OCI-LY7 (cell line): Measurements from ENCODE around the gene ORC2. TPM values are rescaled to one million over a fixed set of nuclear protein-coding genes. Genes with fewer than 3 reads are reported as not detected.

Experiments used
- BruUV-seq: library from RNA; stranded (reverse); fragments of 400-500 nt; replicated peaks from 2 replicates; lab custom pipeline; 2021; lab: Mats Ljungman, UMichigan
- CTCF ChIA-PET: fragments of 300-600 bp; sonication (Branson Sonifier 250); formaldehyde crosslinking; loops from one replicate; lab custom pipeline; 2022; ENCODE audit warnings: antibody characterized with exemption; ENCODE audit not compliant: unreplicated experiment; lab: Charles Lee
- POLR2A ChIA-PET: fragments of 300-600 bp; sonication (Branson Sonifier 250); formaldehyde crosslinking; loops from one replicate; lab custom pipeline; 2022; ENCODE audit warnings: antibody characterized with exemption; lab: Charles Lee
- DNase-seq: peaks from one replicate; pipeline ENCODE4 v3.0.0-alpha.2; 2015; ENCODE audit warnings: low spot score
- H2AFZ ChIP-seq: fragments of 200-600 bp; sonication (generic), shearing (Covaris generic); 2 replicates; pipeline ENCODE4 v1.6.1; 2014; ENCODE audit warnings: mild to moderate bottlenecking, antibody characterized with exemption, low read length, moderate library complexity
- H3K27ac ChIP-seq: fragments of 200-600 bp; sonication (generic); 2 replicates; pipeline ENCODE4 v1.5.1; 2014; ENCODE audit warnings: mixed run types, low read depth, mild to moderate bottlenecking, moderate library complexity, low read length, inconsistent platforms; ENCODE audit not compliant: poor library complexity, severe bottlenecking
- H3K36me3 ChIP-seq: fragments of 200-600 bp; sonication (generic); 2 replicates; pipeline ENCODE4 v1.6.1; 2014; ENCODE audit warnings: mild to moderate bottlenecking, antibody characterized with exemption, low read length, moderate library complexity, mixed read lengths; ENCODE audit not compliant: insufficient read depth
- H3K4me1 ChIP-seq: fragments of 200-600 bp; sonication (generic); 2 replicates; pipeline ENCODE4 v1.5.1; 2014; ENCODE audit warnings: mild to moderate bottlenecking, low read length; ENCODE audit not compliant: insufficient read depth, poor library complexity, severe bottlenecking
- H3K4me2 ChIP-seq: fragments of 200-600 bp; sonication (generic); 2 replicates; pipeline ENCODE4 v1.6.1; 2014; ENCODE audit warnings: mild to moderate bottlenecking, low read length
- H3K4me3 ChIP-seq: fragments of 200-600 bp; sonication (generic); 2 replicates; pipeline ENCODE4 v1.5.1; 2014; ENCODE audit warnings: mild to moderate bottlenecking, low read depth, low read length; ENCODE audit not compliant: poor library complexity, severe bottlenecking
- H3K79me2 ChIP-seq: fragments of 200-600 bp; sonication (generic); 2 replicates; pipeline ENCODE4 v1.6.1; 2016; ENCODE audit warnings: low read depth, mild to moderate bottlenecking, low read length, moderate library complexity, mixed read lengths; ENCODE audit not compliant: insufficient read depth
- H3K9me2 ChIP-seq: fragments of 200-600 bp; sonication (generic); 2 replicates; pipeline ENCODE4 v1.6.1; 2016; ENCODE audit warnings: mild to moderate bottlenecking, low read length, mixed read lengths; ENCODE audit not compliant: insufficient read depth
- H3K9me3 ChIP-seq: fragments of 200-600 bp; sonication (generic); 2 replicates; pipeline ENCODE4 v1.6.1; 2014; ENCODE audit warnings: mild to moderate bottlenecking, mixed run types, low read length, mixed read lengths
- H4K20me1 ChIP-seq: fragments of 200-600 bp; sonication (generic); 2 replicates; pipeline ENCODE4 v1.6.1; 2014; ENCODE audit warnings: mild to moderate bottlenecking, antibody characterized with exemption, low read length, moderate library complexity, mixed read lengths; ENCODE audit not compliant: insufficient read depth
- CTCF ChIP-seq: fragments of 200-600 bp; sonication (generic); conservative IDR thresholded peaks from 2 replicates; pipeline ENCODE4 v1.5.1; 2014; ENCODE audit warnings: mild to moderate bottlenecking, antibody characterized with exemption, low read length, moderate library complexity, mixed read lengths
- EZH2phosphoT487 ChIP-seq: fragments of 200-600 bp; sonication (generic); IDR thresholded peaks from 2 replicates; pipeline ENCODE4 v1.6.1; 2018; ENCODE audit warnings: low read depth, borderline replicate concordance, mild to moderate bottlenecking, mixed run types, antibody characterized with exemption, low read length, moderate library complexity, mixed read lengths
- intact Hi-C: fragments of 100-400 bp; cut with micrococcal nuclease; formaldehyde crosslinking; loops from one replicate; pipeline ENCODE4 v1.10.0; 2022; ENCODE audit not compliant: unreplicated experiment
- total RNA-seq, 2 experiments: library from RNA; depleted of rRNA in 1 of 2; stranded (reverse); fragments of >200 nt in 1 of 2; shearing (Covaris generic) in 1 of 2; gene quantifications; 2 replicates each; pipeline ENCODE4 v1.2.3, GENCODE V29; 2014 to 2022

Gene ORC2
- total RNA-seq, 2 experiments from 2014 or later = 14.9 to 46.1 TPM

GRCh38 chr2:200905618-200906296 is 57.7 kb downstream of the ORC2 start:
- intact Hi-C loops = loop anchor here (1.0 to 5.0 kb wide), 4 partner anchors 213 to 327 kb away; no protein-coding TSS in a partner anchor
- Histone ChIP-seq H3K9me3 (no peaks in the 10 kb centered on the region), H2AFZ (no peak overlapping the region), H3K27ac (no peak overlapping the region), H3K4me1 (peaks cover 5% of the 10 kb centered on the region), H3K4me3 (no peak overlapping the region), H4K20me1 (no peaks in the 10 kb centered on the region), H3K9me2 (no peaks in the 10 kb centered on the region), H3K4me2 (no peak overlapping the region), H3K79me2 (no peaks in the 10 kb centered on the region), H3K36me3 (peaks cover 91% of the 10 kb centered on the region)
- ChIA-PET CTCF (interaction anchor here (0.6 to 1.8 kb wide), 3 partner anchors 164 to 326 kb away, joined by 3 to 7 read pairs (median 6); no protein-coding TSS in a partner anchor), POLR2A (interaction anchor here (0.6 to 1.5 kb wide), 6 partner anchors 8 to 375 kb away, joined by 3 to 5 read pairs (median 3); no protein-coding TSS in a partner anchor)
- BruUV-seq = no TSS peak
- DNase-seq = peak; percentile 68
- no peak for TF ChIP-seq EZH2phosphoT487
- TF ChIP-seq CTCF = peak; percentile 87

- Histone ChIP-seq H3K27ac (no peak overlapping the region), H2AFZ (no peak overlapping the region), H3K36me3 (peaks cover 96% of the 10 kb centered on the region), H3K9me3 (no peaks in the 10 kb centered on the region), H3K4me2 (no peak overlapping the region), H3K79me2 (no peaks in the 10 kb centered on the region), H3K4me3 (no peak overlapping the region), H3K9me2 (no peaks in the 10 kb centered on the region), H4K20me1 (no peaks in the 10 kb centered on the region), H3K4me1 (peaks cover 5% of the 10 kb centered on the region)
- DNase-seq = peak; percentile 92
- TF ChIP-seq EZH2phosphoT487 (no peak), CTCF (peak; percentile 95)
- ChIA-PET POLR2A (interaction anchor here (0.9 to 1.4 kb wide), 2 partner anchors 12 to 331 kb away, joined by 3 read pairs; no protein-coding TSS in a partner anchor), CTCF (interaction anchor here (1.0 to 1.1 kb wide), 2 partner anchors 331 to 332 kb away, joined by 3 to 6 read pairs; no protein-coding TSS in a partner anchor)
- intact Hi-C loops = loop anchor here (1.0 to 2.0 kb wide), 3 partner anchors 168 to 331 kb away; no protein-coding TSS in a partner anchor
- no TSS peak for BruUV-seq
These were observed 61.9 kb downstream of the ORC2 start for GRCh38 chr2:200901459-200902072.
